Mesothelial cell of epicardium (in vitro differentiated cells): ENCODE data around the gene SLC22A23. TPM values are rescaled to one million over a fixed set of nuclear protein-coding genes. Genes with fewer than 3 reads are reported as not detected.

Source experiments
- DNase-seq, 2 experiments: peaks; one replicate each; pipeline ENCODE4 v3.0.0; 2021; ENCODE audit warnings: low spot score in 2 of 2; ENCODE audit not compliant: unreplicated experiment in 2 of 2
- H3K27ac Mint-ChIP-seq: 2 replicates; pipeline ENCODE4 v1.8.0; 2021; ENCODE audit warnings: mixed read lengths
- H3K27me3 Mint-ChIP-seq: 2 replicates; pipeline ENCODE4 v1.8.0; 2021; ENCODE audit warnings: low read depth, mixed read lengths
- H3K36me3 Mint-ChIP-seq: 2 replicates; pipeline ENCODE4 v1.8.0; 2021; ENCODE audit warnings: mixed read lengths
- H3K4me1 Mint-ChIP-seq: 2 replicates; pipeline ENCODE4 v1.8.0; 2021; ENCODE audit warnings: mixed read lengths
- H3K4me3 Mint-ChIP-seq: 2 replicates; pipeline ENCODE4 v1.8.0; 2021; ENCODE audit warnings: mild to moderate bottlenecking, moderate library complexity, mixed read lengths
- H3K9me3 Mint-ChIP-seq: 2 replicates; pipeline ENCODE4 v1.8.0; 2021; ENCODE audit warnings: mixed read lengths
- CTCF ChIP-seq: fragments of 200-600 bp; sonication (generic); IDR thresholded peaks from one replicate; pipeline ENCODE4 v1.5.0; 2021; ENCODE audit warnings: antibody characterized with exemption; ENCODE audit not compliant: unreplicated experiment
- total RNA-seq: library from RNA; stranded (reverse); gene quantifications from 3 replicates; pipeline ENCODE4 v1.2.1, GENCODE V29; 2021

Gene SLC22A23
- total RNA-seq, 1 donor from 2014 or later: 25.0 TPM

- no peak for TF ChIP-seq CTCF
- H3K4me1 Mint-ChIP-seq: peaks cover 56% of the 10 kb centered on the region
- H3K27ac Mint-ChIP-seq: no peak overlapping the region
- no peaks in the 10 kb centered on the region for H3K9me3 Mint-ChIP-seq
- no peak for DNase-seq
- no peaks in the 10 kb centered on the region for H3K36me3 Mint-ChIP-seq
- H3K27me3 Mint-ChIP-seq: no peaks in the 10 kb centered on the region
- no peak overlapping the region for H3K4me3 Mint-ChIP-seq
Observed at GRCh38 chr6:3353213-3353903, 103.5 kb downstream of the SLC22A23 start.

GRCh38 chr6:3352678-3353077, 104.2 kb downstream of the SLC22A23 start:
- Mint-ChIP-seq H3K4me1 (peaks cover 58% of the 10 kb centered on the region), H3K4me3 (no peak overlapping the region), H3K9me3 (no peaks in the 10 kb centered on the region), H3K27ac (no peak overlapping the region), H3K27me3 (no peaks in the 10 kb centered on the region), H3K36me3 (no peaks in the 10 kb centered on the region)
- TF ChIP-seq CTCF: no peak
- DNase-seq: no peak

GRCh38 chr6:3351829-3352524, 104.9 kb downstream of the SLC22A23 start:
- DNase-seq: no peak
- H3K27ac Mint-ChIP-seq: peak overlapping the region; percentile 3
- H3K27me3 Mint-ChIP-seq: no peaks in the 10 kb centered on the region

GRCh38 chr6:3351105-3351676, 105.7 kb downstream of the SLC22A23 start:
- H3K27me3 Mint-ChIP-seq: no peaks in the 10 kb centered on the region
- H3K4me3 Mint-ChIP-seq: no peak overlapping the region
- DNase-seq: no peak
- no peak for TF ChIP-seq CTCF
- no peaks in the 10 kb centered on the region for H3K9me3 Mint-ChIP-seq
- peaks cover 56% of the 10 kb centered on the region for H3K4me1 Mint-ChIP-seq
- peak overlapping the region; percentile 78 for H3K27ac Mint-ChIP-seq
- no peaks in the 10 kb centered on the region for H3K36me3 Mint-ChIP-seq

More at GRCh38 chr6:3351829-3352524, 104.9 kb downstream of the SLC22A23 start:
- no peak for TF ChIP-seq CTCF
- no peaks in the 10 kb centered on the region for H3K36me3 Mint-ChIP-seq
- no peaks in the 10 kb centered on the region for H3K9me3 Mint-ChIP-seq
- no peak overlapping the region for H3K4me3 Mint-ChIP-seq
- peaks cover 62% of the 10 kb centered on the region for H3K4me1 Mint-ChIP-seq

- TF ChIP-seq CTCF: no peak
- no peak for DNase-seq
- Mint-ChIP-seq H3K27ac (peak overlapping the region; percentile 54), H3K4me1 (peaks cover 51% of the 10 kb centered on the region), H3K36me3 (no peaks in the 10 kb centered on the region), H3K27me3 (no peaks in the 10 kb centered on the region), H3K9me3 (no peaks in the 10 kb centered on the region), H3K4me3 (no peak overlapping the region)
Observed at GRCh38 chr6:3350252-3350796, 106.5 kb downstream of the SLC22A23 start.
